Keratinocyte (primary cell): ENCODE results near the gene MFSD2A. TPM values are rescaled to one million over a fixed set of nuclear protein-coding genes. Genes with fewer than 3 reads are reported as not detected.

Experiments
- DNase-seq: peaks from one replicate; pipeline ENCODE4 v3.0.0-alpha.2; 2011; ENCODE audit warnings: low read depth, missing footprints, low spot score
- FAIRE-seq: peaks from 2 replicates; lab custom pipeline; 2011; peaks lifted over from hg19 to GRCh38; lab: Jason Lieb, UNC
- H2AFZ ChIP-seq: 2 replicates; pipeline ENCODE4 v1.6.0; 2012; ENCODE audit warnings: low read length, control low read depth, inconsistent platforms; ENCODE audit not compliant: control insufficient read depth
- H3K27ac ChIP-seq: 2 replicates; pipeline ENCODE4 v1.5.1; 2011; ENCODE audit warnings: low read length; ENCODE audit not compliant: control insufficient read depth, insufficient read depth
- H3K27me3 ChIP-seq: 3 replicates; pipeline ENCODE4 v1.6.0; 2011; ENCODE audit warnings: low read length; ENCODE audit not compliant: control insufficient read depth, insufficient read depth; ENCODE audit errors: extremely low read depth
- H3K36me3 ChIP-seq, 2 experiments: 2 replicates in 1 of 2; 3 replicates in 1 of 2; pipeline ENCODE4 v1.5.1; 2011; ENCODE audit warnings: low read length in 2 of 2, mild to moderate bottlenecking in 1 of 2; ENCODE audit not compliant: control insufficient read depth in 2 of 2, insufficient read depth in 2 of 2; ENCODE audit errors: extremely low read depth in 1 of 2
- H3K4me1 ChIP-seq: 3 replicates; pipeline ENCODE4 v1.5.1; 2011; ENCODE audit warnings: low read length; ENCODE audit not compliant: control insufficient read depth, insufficient read depth; ENCODE audit errors: extremely low read depth
- H3K4me2 ChIP-seq: 3 replicates; pipeline ENCODE4 v1.6.0; 2011; ENCODE audit warnings: low read depth, low read length; ENCODE audit not compliant: control insufficient read depth, insufficient read depth; ENCODE audit errors: extremely low read depth
- H3K4me3 ChIP-seq, 3 experiments: fragments of 200-600 bp in 1 of 3; sonication (generic) in 1 of 3; 2 replicates in 2 of 3; 3 replicates in 1 of 3; pipeline ENCODE4 v1.5.1; 2011 to 2016; ENCODE audit warnings: low read length in 3 of 3, mild to moderate bottlenecking in 3 of 3, control low read depth in 2 of 3, inconsistent platforms in 1 of 3, low read depth in 1 of 3, mixed read lengths in 1 of 3, mixed run types in 1 of 3, moderate library complexity in 1 of 3; ENCODE audit not compliant: control insufficient read depth in 2 of 3, insufficient read depth in 2 of 3; ENCODE audit errors: extremely low read depth in 1 of 3
- H3K79me2 ChIP-seq: 2 replicates; pipeline ENCODE4 v1.6.0; 2012; ENCODE audit warnings: low read length; ENCODE audit not compliant: control insufficient read depth, insufficient read depth
- H3K9ac ChIP-seq: 3 replicates; pipeline ENCODE4 v1.6.0; 2011; ENCODE audit warnings: low read length; ENCODE audit not compliant: control insufficient read depth, insufficient read depth; ENCODE audit errors: extremely low read depth
- H3K9me1 ChIP-seq: 3 replicates; pipeline ENCODE4 v1.6.0; 2011; ENCODE audit warnings: low read length; ENCODE audit not compliant: control insufficient read depth, insufficient read depth; ENCODE audit errors: extremely low read depth
- H3K9me3 ChIP-seq: 2 replicates; pipeline ENCODE4 v1.5.1; 2012; ENCODE audit warnings: low read depth, low read length; ENCODE audit not compliant: control insufficient read depth
- H4K20me1 ChIP-seq: 3 replicates; pipeline ENCODE4 v1.6.0; 2011; ENCODE audit warnings: low read length; ENCODE audit not compliant: control insufficient read depth, insufficient read depth; ENCODE audit errors: extremely low read depth
- EZH2 ChIP-seq: IDR thresholded peaks from one replicate; pipeline ENCODE4 v1.6.1; 2012; ENCODE audit warnings: inconsistent platforms, mild to moderate bottlenecking, low read length, moderate library complexity
- dilution Hi-C: fragments of 300-500 bp; cut with MboI; formaldehyde crosslinking; loops from one replicate; pipeline ENCODE4 v1.7.0; 2020; ENCODE audit warnings: low sequenced_read_pairs; ENCODE audit not compliant: extremely low pct_ligation_motif_present
- polyA plus RNA-seq, 5 experiments: library from polyadenylated mRNA; depleted of rRNA in 3 of 5; stranded (reverse) in 3 of 5; stranded (forward) in 1 of 5; unstranded in 1 of 5; fragments of >200 nt; gene quantifications; 1 replicate in 1 of 5; 2 replicates in 3 of 5; 3 replicates in 1 of 5; pipeline versions ENCODE4 v1.2.1 to v1.2.3, GENCODE V29; 2011 to 2012; ENCODE audit warnings: missing spikeins in 2 of 5, low read depth in 1 of 5, low replicate concordance in 1 of 5
- TF ChIP-seq, protein P1 (sequence below), 3 experiments: IDR thresholded peaks in 1 of 3; conservative IDR thresholded peaks in 1 of 3; optimal IDR thresholded peaks in 1 of 3; 2 replicates in 2 of 3; 3 replicates in 1 of 3; pipeline versions ENCODE3 to v1.5.1; 2011; ENCODE audit warnings: low read length in 3 of 3, mild to moderate bottlenecking in 3 of 3, moderate library complexity in 2 of 3, control low read depth in 1 of 3, inconsistent platforms in 1 of 3; ENCODE audit not compliant: insufficient read depth in 2 of 3; ENCODE audit errors: extremely low read depth in 1 of 3

MFSD2A gene
- polyA plus RNA-seq, 1 donor (not counting 4 experiments of a cell fraction or from before 2014, with no cell fraction given) = 50.1 TPM

- Histone ChIP-seq H3K36me3 (peaks cover 0 to 2% of the 10 kb centered on the region in 2 experiments), H3K4me3 (no peak overlapping the region), H3K9me3 (no peaks in the 10 kb centered on the region), H2AFZ (no peak overlapping the region), H3K27ac (no peak overlapping the region), H4K20me1 (peaks cover 6% of the 10 kb centered on the region), H3K9ac (no peak overlapping the region), H3K4me2 (no peak overlapping the region), H3K4me1 (peaks cover 22% of the 10 kb centered on the region), H3K9me1 (no peaks in the 10 kb centered on the region), H3K79me2 (peaks cover 18% of the 10 kb centered on the region), H3K27me3 (no peaks in the 10 kb centered on the region)
- dilution Hi-C loops = no loop called here
- FAIRE-seq (peak; percentile 34), DNase-seq (no peak)
- TF ChIP-seq EZH2 = no peak
- TF ChIP-seq, protein P1, sequence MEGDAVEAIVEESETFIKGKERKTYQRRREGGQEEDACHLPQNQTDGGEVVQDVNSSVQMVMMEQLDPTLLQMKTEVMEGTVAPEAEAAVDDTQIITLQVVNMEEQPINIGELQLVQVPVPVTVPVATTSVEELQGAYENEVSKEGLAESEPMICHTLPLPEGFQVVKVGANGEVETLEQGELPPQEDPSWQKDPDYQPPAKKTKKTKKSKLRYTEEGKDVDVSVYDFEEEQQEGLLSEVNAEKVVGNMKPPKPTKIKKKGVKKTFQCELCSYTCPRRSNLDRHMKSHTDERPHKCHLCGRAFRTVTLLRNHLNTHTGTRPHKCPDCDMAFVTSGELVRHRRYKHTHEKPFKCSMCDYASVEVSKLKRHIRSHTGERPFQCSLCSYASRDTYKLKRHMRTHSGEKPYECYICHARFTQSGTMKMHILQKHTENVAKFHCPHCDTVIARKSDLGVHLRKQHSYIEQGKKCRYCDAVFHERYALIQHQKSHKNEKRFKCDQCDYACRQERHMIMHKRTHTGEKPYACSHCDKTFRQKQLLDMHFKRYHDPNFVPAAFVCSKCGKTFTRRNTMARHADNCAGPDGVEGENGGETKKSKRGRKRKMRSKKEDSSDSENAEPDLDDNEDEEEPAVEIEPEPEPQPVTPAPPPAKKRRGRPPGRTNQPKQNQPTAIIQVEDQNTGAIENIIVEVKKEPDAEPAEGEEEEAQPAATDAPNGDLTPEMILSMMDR (optimal IDR thresholded peaks at IDR 0.05 in 1 of 3, IDR thresholded peaks at IDR 0.05 in 1 of 3, conservative IDR thresholded peaks at IDR 0.05 in 1 of 3; ENCODE audit: extremely low read depth in 1 of 3, insufficient read depth in 2 of 3, low read length in 3 of 3) = no peak
Measured at GRCh38 chr1:39951926-39952325, 3.0 kb upstream of the MFSD2A start.

- H2AFZ ChIP-seq = peak overlapping the region; percentile 15
- TF ChIP-seq, protein P1 (optimal IDR thresholded peaks at IDR 0.05 in 1 of 3, IDR thresholded peaks at IDR 0.05 in 1 of 3, conservative IDR thresholded peaks at IDR 0.05 in 1 of 3; ENCODE audit: extremely low read depth in 1 of 3, insufficient read depth in 2 of 3, low read length in 3 of 3) = no peak
- TF ChIP-seq EZH2 = no peak
- dilution Hi-C loops = no loop called here
- DNase-seq (no peak), FAIRE-seq (no peak)
- no peaks in the 10 kb centered on the region for H3K9me1 ChIP-seq
- peaks cover 12% of the 10 kb centered on the region for H4K20me1 ChIP-seq
- no peaks in the 10 kb centered on the region for H3K9me3 ChIP-seq
- no peak overlapping the region for H3K4me3 ChIP-seq
- peaks cover 24% of the 10 kb centered on the region for H3K79me2 ChIP-seq
- H3K27me3 ChIP-seq = no peaks in the 10 kb centered on the region
- H3K27ac ChIP-seq = no peak overlapping the region
- H3K4me1 ChIP-seq = peaks cover 28% of the 10 kb centered on the region
- no peak overlapping the region for H3K4me2 ChIP-seq
- H3K9ac ChIP-seq = no peak overlapping the region
- H3K36me3 ChIP-seq = peaks cover 6 to 7% of the 10 kb centered on the region in 2 experiments
Measured at GRCh38 chr1:39952359-39953110, 2.4 kb upstream of the MFSD2A start.
